ENCODE measurements around the gene CCSER2.

GRCh38 chr10:84452003-84452402 is 123.6 kb downstream of the CCSER2 start:
- TF ChIP-seq CTCF (IDR thresholded peaks at IDR 0.05) (no peak), POLR2A (IDR thresholded peaks at IDR 0.05) (no peak), EP300 (IDR thresholded peaks at IDR 0.05) (no peak)

Measured in tibial nerve (tissue), 4 donors.